ENCODE data around the gene CTNNA1. TPM values are rescaled to one million over a fixed set of nuclear protein-coding genes. Genes with fewer than 3 reads are reported as not detected.
A peak's percentile ranks its signal among the peaks of the same experiment; 100 is the strongest.

CTNNA1 gene
- total RNA-seq, 1 donor from 2014 or later = 359 TPM

DNA sequence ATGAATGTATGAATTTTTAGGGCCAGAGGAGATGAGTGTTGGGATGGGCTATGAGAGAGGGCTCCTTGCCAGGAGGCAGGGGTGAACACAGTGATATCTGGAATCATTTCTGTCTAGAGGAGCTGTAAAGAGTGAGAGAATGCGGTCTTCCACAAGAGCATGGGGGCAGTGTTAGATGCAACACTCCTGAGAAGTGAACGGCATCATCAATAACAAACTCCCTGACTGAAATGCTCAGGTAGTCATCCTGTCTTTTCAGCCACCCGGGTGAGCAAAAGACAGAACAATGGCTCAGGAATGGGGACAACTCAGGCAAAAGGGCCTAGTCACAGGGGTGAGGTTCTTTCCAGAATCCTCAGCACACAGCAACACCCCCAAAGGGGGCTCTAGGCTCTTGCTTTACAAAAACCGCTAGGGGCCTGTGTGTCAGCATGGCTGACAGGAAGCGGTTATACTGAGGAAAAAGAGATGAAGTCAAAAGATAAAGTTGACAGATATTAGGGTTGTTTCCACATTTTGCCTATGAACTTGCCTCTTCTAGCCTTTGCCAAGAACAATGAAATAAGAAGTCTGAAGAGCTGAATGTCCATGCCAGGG is 226.6 kb downstream of the CTNNA1 start:
- Mint-ChIP-seq H3K36me3 (ENCODE audit: low read depth, unreplicated experiment) (peaks cover 15% of the 10 kb centered on the region), H3K4me1 (ENCODE audit: low read depth, unreplicated experiment) (peaks cover 61% of the 10 kb centered on the region), H3K27me3 (ENCODE audit: low read depth, unreplicated experiment) (no peaks in the 10 kb centered on the region), H3K4me3 (ENCODE audit: unreplicated experiment) (no peak overlapping the region), H3K27ac (ENCODE audit: unreplicated experiment) (peak overlapping the region; percentile 84), H3K9me3 (ENCODE audit: unreplicated experiment) (peaks cover 2% of the 10 kb centered on the region)
- Histone ChIP-seq H3K36me3 (ENCODE audit: insufficient read depth, low read length) (no peaks in the 10 kb centered on the region), H3K4me2 (ENCODE audit: low read length) (no peak overlapping the region), H4K20me1 (ENCODE audit: insufficient read depth, low read length) (no peaks in the 10 kb centered on the region), H2AFZ (ENCODE audit: low read depth, low read length) (no peak overlapping the region), H3K9me3 (ENCODE audit: insufficient read depth, low read depth, low read length) (no peaks in the 10 kb centered on the region), H3K9ac (ENCODE audit: low read length) (no peak overlapping the region), H3K27ac (ENCODE audit: low read depth, low read length) (no peak overlapping the region), H3K4me3 (ENCODE audit: insufficient read depth, low read depth, low read length) (no peak overlapping the region), H3K27me3 (ENCODE audit: insufficient read depth, low read length) (no peaks in the 10 kb centered on the region), H3K4me1 (ENCODE audit: insufficient read depth, low read length) (peaks cover 33% of the 10 kb centered on the region), H3K79me2 (ENCODE audit: insufficient read depth, low read length) (no peaks in the 10 kb centered on the region)
- DNase-seq (ENCODE audit: low read depth) = peak; percentile 8
- no peak for TF ChIP-seq EZH2 (IDR thresholded peaks at IDR 0.05; ENCODE audit: insufficient read depth, low read length)
- TF ChIP-seq, protein P1, sequence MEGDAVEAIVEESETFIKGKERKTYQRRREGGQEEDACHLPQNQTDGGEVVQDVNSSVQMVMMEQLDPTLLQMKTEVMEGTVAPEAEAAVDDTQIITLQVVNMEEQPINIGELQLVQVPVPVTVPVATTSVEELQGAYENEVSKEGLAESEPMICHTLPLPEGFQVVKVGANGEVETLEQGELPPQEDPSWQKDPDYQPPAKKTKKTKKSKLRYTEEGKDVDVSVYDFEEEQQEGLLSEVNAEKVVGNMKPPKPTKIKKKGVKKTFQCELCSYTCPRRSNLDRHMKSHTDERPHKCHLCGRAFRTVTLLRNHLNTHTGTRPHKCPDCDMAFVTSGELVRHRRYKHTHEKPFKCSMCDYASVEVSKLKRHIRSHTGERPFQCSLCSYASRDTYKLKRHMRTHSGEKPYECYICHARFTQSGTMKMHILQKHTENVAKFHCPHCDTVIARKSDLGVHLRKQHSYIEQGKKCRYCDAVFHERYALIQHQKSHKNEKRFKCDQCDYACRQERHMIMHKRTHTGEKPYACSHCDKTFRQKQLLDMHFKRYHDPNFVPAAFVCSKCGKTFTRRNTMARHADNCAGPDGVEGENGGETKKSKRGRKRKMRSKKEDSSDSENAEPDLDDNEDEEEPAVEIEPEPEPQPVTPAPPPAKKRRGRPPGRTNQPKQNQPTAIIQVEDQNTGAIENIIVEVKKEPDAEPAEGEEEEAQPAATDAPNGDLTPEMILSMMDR (IDR thresholded peaks at IDR 0.05; ENCODE audit: insufficient read depth, low read depth, low read length) = no peak
- FAIRE-seq = no peak

DNA sequence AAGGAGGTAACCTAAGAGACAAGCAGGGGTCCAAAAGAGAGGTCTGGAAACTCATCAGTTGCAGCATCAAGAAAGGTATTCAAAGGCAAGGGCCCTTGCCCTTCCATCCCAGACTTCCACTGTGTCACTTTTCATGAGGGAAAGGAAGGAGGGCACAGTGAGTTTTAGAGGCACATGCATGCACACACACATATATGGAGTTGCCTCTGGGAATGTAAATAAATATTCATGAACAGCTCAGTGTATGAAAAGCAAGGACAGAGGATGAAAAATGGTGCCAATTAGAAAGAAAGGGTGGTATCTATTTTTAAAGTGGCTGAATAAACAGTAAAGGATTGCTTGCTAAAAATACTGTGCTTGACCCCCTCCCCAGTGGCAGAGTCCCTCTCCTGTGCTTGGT is 227.2 kb downstream of the CTNNA1 start:
- Histone ChIP-seq H3K4me3 (ENCODE audit: insufficient read depth, low read depth, low read length) (no peak overlapping the region), H3K9me3 (ENCODE audit: insufficient read depth, low read depth, low read length) (no peaks in the 10 kb centered on the region), H2AFZ (ENCODE audit: low read depth, low read length) (no peak overlapping the region), H3K36me3 (ENCODE audit: insufficient read depth, low read length) (no peaks in the 10 kb centered on the region), H3K79me2 (ENCODE audit: insufficient read depth, low read length) (no peaks in the 10 kb centered on the region), H3K9ac (ENCODE audit: low read length) (no peak overlapping the region), H3K27me3 (ENCODE audit: insufficient read depth, low read length) (no peaks in the 10 kb centered on the region), H3K27ac (ENCODE audit: low read depth, low read length) (peak overlapping the region; percentile 19), H3K4me1 (ENCODE audit: insufficient read depth, low read length) (peaks cover 34% of the 10 kb centered on the region), H3K4me2 (ENCODE audit: low read length) (no peak overlapping the region), H4K20me1 (ENCODE audit: insufficient read depth, low read length) (no peaks in the 10 kb centered on the region)
- no peak overlapping the region for H3K27ac Mint-ChIP-seq (ENCODE audit: unreplicated experiment)
- H3K36me3 Mint-ChIP-seq (ENCODE audit: low read depth, unreplicated experiment) = peaks cover 12% of the 10 kb centered on the region
- no peak for FAIRE-seq
- no peaks in the 10 kb centered on the region for H3K27me3 Mint-ChIP-seq (ENCODE audit: low read depth, unreplicated experiment)
- H3K9me3 Mint-ChIP-seq (ENCODE audit: unreplicated experiment) = peaks cover 2% of the 10 kb centered on the region
- no peak for TF ChIP-seq EZH2 (IDR thresholded peaks at IDR 0.05; ENCODE audit: insufficient read depth, low read length)
- TF ChIP-seq, protein P1 (IDR thresholded peaks at IDR 0.05; ENCODE audit: insufficient read depth, low read depth, low read length) = no peak
- H3K4me1 Mint-ChIP-seq (ENCODE audit: low read depth, unreplicated experiment) = peaks cover 63% of the 10 kb centered on the region
- DNase-seq (ENCODE audit: low read depth) = no peak
- no peak overlapping the region for H3K4me3 Mint-ChIP-seq (ENCODE audit: unreplicated experiment)

DNA sequence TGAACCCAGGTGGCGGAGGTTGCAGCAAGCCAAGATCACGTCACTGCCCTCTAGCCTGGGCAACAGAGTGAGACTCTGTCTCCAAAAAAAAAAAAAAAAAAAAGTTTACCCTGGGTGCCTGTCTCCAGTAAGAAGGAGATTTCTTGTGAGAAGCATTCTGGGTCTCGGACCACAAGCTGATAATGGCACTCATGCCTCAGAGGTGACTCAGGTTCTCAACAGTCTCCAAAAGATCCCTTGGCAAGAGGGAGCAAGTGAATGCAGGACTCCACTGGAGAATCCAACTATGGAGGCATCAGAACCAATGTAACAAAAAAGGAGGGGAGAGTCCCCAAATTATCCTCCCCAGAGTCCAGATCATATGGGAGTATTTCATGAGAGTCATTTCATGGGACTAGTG is 227.9 kb downstream of the CTNNA1 start:
- no peak overlapping the region for H2AFZ ChIP-seq (ENCODE audit: low read depth, low read length)
- no peak for FAIRE-seq

More for the DNA sequence above, 227.9 kb downstream of the CTNNA1 start:
- Histone ChIP-seq H3K4me1 (ENCODE audit: insufficient read depth, low read length) (peaks cover 38% of the 10 kb centered on the region), H3K4me3 (ENCODE audit: insufficient read depth, low read depth, low read length) (no peak overlapping the region), H4K20me1 (ENCODE audit: insufficient read depth, low read length) (no peaks in the 10 kb centered on the region), H3K27me3 (ENCODE audit: insufficient read depth, low read length) (no peaks in the 10 kb centered on the region), H3K4me2 (ENCODE audit: low read length) (peak overlapping the region; percentile 45), H3K9me3 (ENCODE audit: insufficient read depth, low read depth, low read length) (no peaks in the 10 kb centered on the region), H3K36me3 (ENCODE audit: insufficient read depth, low read length) (no peaks in the 10 kb centered on the region), H3K27ac (ENCODE audit: low read depth, low read length) (peak overlapping the region; percentile 19), H3K79me2 (ENCODE audit: insufficient read depth, low read length) (no peaks in the 10 kb centered on the region), H3K9ac (ENCODE audit: low read length) (no peak overlapping the region)
- no peaks in the 10 kb centered on the region for H3K27me3 Mint-ChIP-seq (ENCODE audit: low read depth, unreplicated experiment)
- TF ChIP-seq EZH2 (IDR thresholded peaks at IDR 0.05; ENCODE audit: insufficient read depth, low read length) = no peak
- H3K4me3 Mint-ChIP-seq (ENCODE audit: unreplicated experiment) = peak overlapping the region; percentile 45
- peaks cover 65% of the 10 kb centered on the region for H3K4me1 Mint-ChIP-seq (ENCODE audit: low read depth, unreplicated experiment)
- peaks cover 2% of the 10 kb centered on the region for H3K9me3 Mint-ChIP-seq (ENCODE audit: unreplicated experiment)
- H3K36me3 Mint-ChIP-seq (ENCODE audit: low read depth, unreplicated experiment) = peaks cover 12% of the 10 kb centered on the region
- peak; percentile 91 for DNase-seq (ENCODE audit: low read depth)
- H3K27ac Mint-ChIP-seq (ENCODE audit: unreplicated experiment) = peak overlapping the region; percentile 66

Measured in astrocyte (in vitro differentiated cells and primary cell).